Activated naive CD4-positive, alpha-beta T cell treated with anti-CD3 and anti-CD28 coated beads, Interleukin-2, amount 50 U/mL, for 72 hours (primary cell): ENCODE measurements around the gene TCFL5. TPM values are rescaled to one million over a fixed set of nuclear protein-coding genes. Genes with fewer than 3 reads are reported as not detected.

ENCODE experiments used
- ATAC-seq, 2 donors: fragments of 150-1000 bp; cut with Tn5 transposase; 2 replicates each; pipeline ENCODE4 v1.10.0; 2021; ENCODE audit warnings: mild to moderate bottlenecking in 2 of 2, moderate library complexity in 2 of 2
- DNase-seq, 2 donors: peaks; one replicate each; pipeline ENCODE4 v3.0.0; 2021 to 2022; ENCODE audit warnings: low spot score in 2 of 2
- H3K27ac Mint-ChIP-seq, 2 donors: one replicate each; pipeline ENCODE4 v1.8.0; 2022; ENCODE audit warnings: mild to moderate bottlenecking in 2 of 2, mixed read lengths in 2 of 2
- H3K36me3 Mint-ChIP-seq, 2 donors: one replicate each; pipeline ENCODE4 v1.8.0; 2022; ENCODE audit warnings: mixed read lengths in 2 of 2
- H3K9me3 Mint-ChIP-seq, 2 donors: one replicate each; pipeline ENCODE4 v1.8.0; 2022; ENCODE audit warnings: mixed read lengths in 2 of 2
- total RNA-seq, 2 donors: library from RNA; stranded (reverse); gene quantifications; one replicate each; pipeline ENCODE4 v1.2.3, GENCODE V29; 2022

The TCFL5 gene
- total RNA-seq, 2 donors from 2014 or later: 3.5 to 5.7 TPM

GRCh38 chr20:62836967-62837490, 24.6 kb downstream of the TCFL5 start:
- DNase-seq (no peak), ATAC-seq (no peak)
- H3K9me3 Mint-ChIP-seq: no peaks in the 10 kb centered on the region
- H3K27ac Mint-ChIP-seq: no peak overlapping the region
- H3K36me3 Mint-ChIP-seq: no peaks in the 10 kb centered on the region

GRCh38 chr20:62835931-62836861, 25.4 kb downstream of the TCFL5 start:
- H3K9me3 Mint-ChIP-seq: no peaks in the 10 kb centered on the region

GRCh38 chr20:62834967-62835730, 26.5 kb downstream of the TCFL5 start:
- Mint-ChIP-seq H3K27ac (no peak overlapping the region), H3K9me3 (no peaks in the 10 kb centered on the region), H3K36me3 (no peaks in the 10 kb centered on the region)
- ATAC-seq (no peak), DNase-seq (no peak)

More at GRCh38 chr20:62835931-62836861, 25.4 kb downstream of the TCFL5 start:
- DNase-seq (no peak), ATAC-seq (no peak)
- Mint-ChIP-seq H3K27ac (no peak overlapping the region), H3K36me3 (no peaks in the 10 kb centered on the region)

- Mint-ChIP-seq H3K36me3 (no peaks in the 10 kb centered on the region), H3K9me3 (no peaks in the 10 kb centered on the region), H3K27ac (no peak overlapping the region)
- no peak for ATAC-seq
- no peak for DNase-seq
These were observed 28.7 kb downstream of the TCFL5 start for GRCh38 chr20:62832951-62833391.

- Mint-ChIP-seq H3K36me3 (no peaks in the 10 kb centered on the region), H3K9me3 (no peaks in the 10 kb centered on the region), H3K27ac (no peak overlapping the region)
- DNase-seq (no peak), ATAC-seq (peak in 1 of 2 donors; percentile 23)
These were observed 29.3 kb downstream of the TCFL5 start for GRCh38 chr20:62832212-62832922.

GRCh38 chr20:62831854-62832211, 29.8 kb downstream of the TCFL5 start:
- no peaks in the 10 kb centered on the region for H3K9me3 Mint-ChIP-seq
- ATAC-seq (no peak), DNase-seq (no peak)
- no peak overlapping the region for H3K27ac Mint-ChIP-seq
- H3K36me3 Mint-ChIP-seq: no peaks in the 10 kb centered on the region

- no peak overlapping the region for H3K27ac Mint-ChIP-seq
- DNase-seq (no peak), ATAC-seq (no peak)
- no peaks in the 10 kb centered on the region for H3K36me3 Mint-ChIP-seq
- no peaks in the 10 kb centered on the region for H3K9me3 Mint-ChIP-seq
These were observed 30.2 kb downstream of the TCFL5 start for GRCh38 chr20:62831361-62831788.

- Mint-ChIP-seq H3K27ac (no peak overlapping the region), H3K9me3 (no peaks in the 10 kb centered on the region), H3K36me3 (no peaks in the 10 kb centered on the region)
- ATAC-seq (no peak), DNase-seq (no peak)
These were observed 30.8 kb downstream of the TCFL5 start for GRCh38 chr20:62830821-62831220.

- ATAC-seq: no peak
- Mint-ChIP-seq H3K36me3 (no peaks in the 10 kb centered on the region), H3K27ac (no peak overlapping the region), H3K9me3 (no peaks in the 10 kb centered on the region)
- no peak for DNase-seq
These were observed 31.4 kb downstream of the TCFL5 start for GRCh38 chr20:62830251-62830650.

- H3K27ac Mint-ChIP-seq: no peak overlapping the region
- ATAC-seq: no peak
These were observed 32.1 kb downstream of the TCFL5 start for GRCh38 chr20:62829231-62830230.

GRCh38 chr20:62828511-62829230, 33.0 kb downstream of the TCFL5 start:
- Mint-ChIP-seq H3K9me3 (no peaks in the 10 kb centered on the region), H3K36me3 (no peaks in the 10 kb centered on the region), H3K27ac (no peak overlapping the region)
- ATAC-seq: no peak
- DNase-seq: no peak

More at GRCh38 chr20:62829231-62830230, 32.1 kb downstream of the TCFL5 start:
- Mint-ChIP-seq H3K9me3 (no peaks in the 10 kb centered on the region), H3K36me3 (no peaks in the 10 kb centered on the region)
- DNase-seq: no peak

GRCh38 chr20:62828051-62828450, 33.6 kb downstream of the TCFL5 start:
- no peak for ATAC-seq
- no peak for DNase-seq
- Mint-ChIP-seq H3K27ac (no peak overlapping the region), H3K36me3 (no peaks in the 10 kb centered on the region), H3K9me3 (no peaks in the 10 kb centered on the region)

- no peak overlapping the region for H3K27ac Mint-ChIP-seq
- DNase-seq (no peak), ATAC-seq (no peak)
- H3K36me3 Mint-ChIP-seq: no peaks in the 10 kb centered on the region
- no peaks in the 10 kb centered on the region for H3K9me3 Mint-ChIP-seq
These were observed 34.1 kb downstream of the TCFL5 start for GRCh38 chr20:62827311-62828038.

- DNase-seq (no peak), ATAC-seq (no peak)
- Mint-ChIP-seq H3K27ac (no peak overlapping the region), H3K9me3 (no peaks in the 10 kb centered on the region), H3K36me3 (no peaks in the 10 kb centered on the region)
These were observed 34.8 kb downstream of the TCFL5 start for GRCh38 chr20:62826646-62827310.
